AG08395 (cell line): ENCODE results near the gene DHRS11.

Source experiments
- DNase-seq: peaks from one replicate; pipeline ENCODE4 v3.0.0; 2012; ENCODE audit warnings: mixed read lengths, low spot score

The DHRS11 gene, protein sequence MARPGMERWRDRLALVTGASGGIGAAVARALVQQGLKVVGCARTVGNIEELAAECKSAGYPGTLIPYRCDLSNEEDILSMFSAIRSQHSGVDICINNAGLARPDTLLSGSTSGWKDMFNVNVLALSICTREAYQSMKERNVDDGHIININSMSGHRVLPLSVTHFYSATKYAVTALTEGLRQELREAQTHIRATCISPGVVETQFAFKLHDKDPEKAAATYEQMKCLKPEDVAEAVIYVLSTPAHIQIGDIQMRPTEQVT

GRCh38 chr17:36591434-36592315 lies at the start of gene DHRS11:
TSS of gene DHRS11 (plus strand) at chr17:36591879. CDS start at chr17:36592010, 131 bp downstream.
- peak; percentile 96 for DNase-seq

- DNase-seq, result no peak
Measured at GRCh38 chr17:36542755-36543154, 48.9 kb upstream of the DHRS11 start.

DNA sequence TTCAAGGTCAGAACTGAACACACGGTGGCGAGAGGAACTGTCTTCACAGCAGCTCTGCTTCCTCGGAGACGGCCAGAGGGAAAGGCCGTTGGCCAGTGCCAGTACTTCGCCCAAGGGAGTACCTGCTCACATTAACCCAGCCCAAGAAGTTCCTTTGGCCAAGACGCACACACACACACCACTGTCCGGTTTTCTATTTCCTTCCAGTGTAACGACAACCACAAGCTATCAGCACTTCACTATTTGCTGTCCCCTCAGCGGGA lies 47.7 kb upstream of the DHRS11 start:
- peak; percentile 41 for DNase-seq

- peak; percentile 92 for DNase-seq
Measured at GRCh38 chr17:36544307-36545076, 47.2 kb upstream of the DHRS11 start, which contains the start of gene GGNBP2. TSS of gene GGNBP2 (plus strand) at chr17:36544919. CDS start at chr17:36545725, 806 bp downstream.

DNA sequence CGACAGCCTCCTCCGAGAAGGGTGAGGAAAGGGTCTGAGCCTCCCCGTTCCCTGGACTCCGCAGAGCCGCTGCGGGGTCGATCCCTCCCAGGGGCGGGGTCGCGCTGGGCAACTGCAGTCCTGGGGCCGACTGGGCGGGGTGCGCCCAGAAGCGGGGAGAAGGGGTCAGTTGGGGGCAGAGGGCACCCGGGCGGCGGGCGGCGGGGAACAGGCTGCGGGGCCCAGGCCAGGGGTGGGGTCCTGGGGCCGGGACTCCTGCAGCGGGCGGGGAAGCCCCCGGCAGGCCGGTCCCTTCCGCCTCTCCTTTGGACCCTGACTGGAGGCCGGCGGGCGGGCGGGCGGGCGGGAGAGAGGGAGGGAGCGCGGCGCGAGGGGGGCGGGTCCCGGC lies 46.6 kb upstream of the DHRS11 start:
- DNase-seq, result no peak

DNA sequence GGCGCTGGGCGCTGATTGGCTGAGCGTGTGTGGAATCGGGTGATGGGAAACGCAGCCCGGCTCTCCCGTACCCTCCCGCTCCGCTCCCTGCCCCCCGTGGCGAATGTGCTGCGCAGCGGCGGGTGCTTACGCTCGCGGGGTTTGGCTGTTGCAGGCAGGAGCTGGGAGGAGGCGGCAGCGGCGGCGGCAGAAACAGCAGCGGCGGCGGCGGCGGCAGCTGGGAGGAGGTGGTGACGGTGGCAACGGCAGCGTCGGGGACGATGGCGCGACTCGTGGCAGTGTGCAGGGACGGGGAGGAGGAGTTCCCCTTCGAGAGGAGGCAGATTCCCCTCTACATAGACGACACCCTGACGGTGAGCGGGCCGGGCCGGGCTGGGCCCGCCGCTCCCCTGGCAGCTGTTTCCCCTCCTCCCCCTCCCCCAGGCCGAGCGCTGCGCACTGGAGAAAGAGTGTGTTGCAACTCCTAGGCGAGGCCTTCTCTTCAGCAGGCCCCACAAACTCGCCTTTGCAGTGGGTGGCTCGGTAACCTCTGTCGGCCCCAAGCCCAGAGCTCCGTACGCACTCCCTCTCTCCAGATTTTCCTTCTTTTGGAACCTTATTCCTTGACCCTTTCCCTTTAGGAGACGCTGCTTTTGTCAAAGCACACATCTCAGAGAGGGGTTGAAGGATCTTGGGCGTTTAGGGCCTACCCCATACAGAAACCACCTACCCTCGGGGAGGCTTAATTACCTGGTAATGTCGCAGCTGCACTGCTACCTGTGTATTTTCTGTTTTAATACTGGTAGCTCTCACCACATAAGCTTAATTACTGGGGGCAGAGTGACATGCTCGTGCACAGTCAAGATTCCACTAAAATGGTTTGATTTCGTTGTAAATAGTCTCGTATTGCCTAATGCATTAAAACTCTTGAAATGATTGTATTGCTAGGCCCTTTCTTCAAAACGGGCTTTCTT lies 45.9 kb upstream of the DHRS11 start:
- peak; percentile 98 for DNase-seq

DNA sequence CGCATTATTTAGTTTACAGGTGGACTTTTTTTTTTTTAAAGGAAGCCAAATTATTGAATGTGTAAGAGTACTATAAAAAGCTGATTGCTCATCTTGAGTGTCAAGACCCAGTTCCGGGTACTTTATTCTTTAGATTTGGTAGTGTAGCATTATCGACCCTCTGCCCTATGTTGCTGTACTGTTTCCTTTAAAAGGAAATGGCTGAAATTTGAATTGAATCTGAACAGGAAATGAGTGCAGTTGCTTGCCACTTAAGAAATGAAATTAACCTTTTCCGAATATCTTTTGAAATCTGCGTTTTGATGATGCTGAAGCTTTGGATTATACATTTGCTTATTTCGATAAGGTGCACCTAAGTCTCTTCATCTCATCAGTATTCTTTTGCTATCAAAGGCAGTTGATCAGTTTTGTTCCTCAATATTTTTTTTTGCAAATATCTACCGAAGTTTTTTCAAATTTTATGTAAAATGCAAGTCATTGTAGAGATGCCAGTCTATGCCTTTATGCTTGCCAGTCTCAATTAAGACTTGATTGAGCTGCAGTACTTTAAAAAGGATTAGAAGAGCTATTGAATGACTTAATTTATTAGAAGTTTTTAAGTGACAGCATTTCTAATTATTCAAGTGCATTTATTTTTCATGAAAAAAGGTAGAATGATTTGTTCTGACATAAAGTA lies 45.1 kb upstream of the DHRS11 start:
- no peak for DNase-seq

DNA sequence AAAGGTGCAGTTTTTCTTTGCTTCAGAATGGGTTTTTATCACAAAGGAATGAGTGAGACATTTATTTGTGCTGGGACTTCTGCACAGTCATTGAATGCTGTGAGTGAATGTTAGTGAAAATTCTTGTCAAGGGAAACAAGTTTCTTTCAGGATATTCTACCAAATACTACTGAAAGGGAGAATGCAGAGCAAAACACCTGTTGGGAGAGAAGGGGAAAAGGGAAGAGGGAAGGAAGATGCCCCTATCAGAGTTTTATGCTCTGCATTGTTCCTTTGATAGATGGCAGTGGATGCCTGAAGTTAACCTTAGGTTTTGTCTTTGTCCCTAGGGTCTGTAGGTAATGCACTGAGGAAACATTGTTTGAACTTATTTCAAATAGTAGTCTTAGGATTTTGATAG lies 43.9 kb upstream of the DHRS11 start:
- no peak for DNase-seq

GRCh38 chr17:36550491-36551417 lies 40.9 kb upstream of the DHRS11 start:
- DNase-seq, result no peak

DNA sequence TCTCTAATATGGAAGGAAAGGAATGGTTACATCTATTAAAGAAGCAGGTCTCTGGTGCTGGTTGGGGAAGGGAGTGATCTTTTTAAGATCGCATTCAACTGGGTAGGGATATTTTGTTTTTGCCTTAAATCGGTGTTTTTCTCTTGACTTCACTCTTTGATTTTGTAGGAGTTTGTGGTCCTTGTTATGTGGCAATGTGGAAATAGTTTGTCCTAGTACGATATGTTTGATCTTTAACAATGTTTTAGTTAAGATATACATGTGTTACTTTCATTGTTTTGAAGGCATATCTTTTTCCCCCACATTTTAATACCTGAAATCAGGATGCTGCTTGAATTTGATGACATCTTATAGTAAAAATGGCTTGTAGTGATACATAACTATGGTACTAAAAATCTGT lies 38.2 kb upstream of the DHRS11 start:
- no peak for DNase-seq

GRCh38 chr17:36566081-36566480 lies 25.6 kb upstream of the DHRS11 start:
- DNase-seq, result no peak

DNA sequence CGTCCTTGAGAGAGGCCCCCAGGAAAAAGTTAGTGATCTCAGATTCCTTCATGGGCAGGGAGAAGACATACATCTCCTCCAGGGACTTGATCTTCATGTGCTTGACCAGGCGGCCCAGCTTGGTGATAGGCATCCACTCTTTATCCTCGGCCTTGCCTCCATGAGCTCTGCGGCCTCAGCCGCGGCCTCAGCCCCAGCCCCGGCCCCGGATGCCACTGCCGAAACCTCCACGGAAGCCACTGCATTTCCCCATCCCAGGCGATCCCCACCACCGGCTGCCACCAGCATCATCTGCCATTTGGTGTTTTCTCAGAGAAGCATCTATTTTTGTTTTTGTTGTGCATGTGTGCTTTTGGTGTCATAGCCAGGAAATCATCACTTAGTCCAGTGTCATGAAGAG lies 16.7 kb upstream of the DHRS11 start:
- DNase-seq, result no peak

DNA sequence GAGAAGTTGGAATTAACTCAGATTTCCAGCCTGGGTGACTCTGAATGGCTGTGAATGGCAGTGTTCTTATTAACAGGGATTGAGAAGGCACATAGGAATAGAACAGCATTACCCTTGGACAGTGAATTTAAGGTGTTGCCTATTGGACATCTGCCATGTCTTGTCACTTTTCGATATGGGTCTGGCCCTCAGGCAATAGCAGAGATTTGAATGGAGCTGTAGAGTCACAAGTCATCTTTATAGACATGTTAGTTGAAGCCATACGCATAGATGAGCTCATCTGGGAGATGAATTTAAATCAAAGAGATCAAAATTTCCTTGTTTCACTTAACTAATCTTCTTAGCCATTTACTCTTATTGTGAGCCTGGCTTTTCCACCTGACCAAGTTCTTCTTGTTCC lies 14.9 kb upstream of the DHRS11 start:
- DNase-seq, result no peak

DNA sequence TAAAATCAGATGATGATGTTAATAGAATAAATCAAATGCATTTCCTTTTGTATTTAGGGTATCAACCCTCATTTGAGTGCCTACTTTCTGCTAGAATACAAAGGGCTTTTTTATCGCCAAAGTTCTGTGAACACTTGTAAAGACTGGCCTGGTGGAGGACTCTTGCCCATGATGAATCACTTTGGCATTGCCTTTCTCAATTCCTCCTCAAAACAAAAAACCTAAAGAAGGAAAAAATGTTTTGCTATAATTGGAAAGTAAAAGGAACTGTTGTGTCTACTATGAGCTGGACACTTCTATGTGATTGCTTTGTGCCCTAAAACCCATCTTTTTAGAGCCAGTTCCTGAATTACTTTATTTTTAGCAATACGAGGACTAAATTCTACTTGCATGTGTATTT lies 13.0 kb upstream of the DHRS11 start:
- no peak for DNase-seq

DNA sequence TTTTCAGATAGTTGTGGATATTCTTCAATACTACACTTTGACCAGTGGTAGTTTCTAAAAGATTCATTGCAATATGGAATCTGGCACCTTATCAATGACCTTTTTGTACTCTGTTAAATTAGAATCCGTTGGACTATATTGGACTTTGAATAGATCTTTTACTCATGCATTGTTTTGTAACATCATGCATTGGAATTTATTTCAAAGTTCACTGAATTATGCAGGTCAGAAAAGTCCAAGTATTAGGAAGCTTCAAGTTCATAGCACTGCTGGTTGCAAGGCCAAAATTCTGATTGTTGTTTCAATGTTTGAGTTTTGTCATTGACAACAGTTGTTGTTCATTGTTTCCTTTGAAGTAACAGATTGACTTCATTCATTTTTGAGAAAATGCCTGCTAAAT lies 7.9 kb upstream of the DHRS11 start:
- no peak for DNase-seq

DNA sequence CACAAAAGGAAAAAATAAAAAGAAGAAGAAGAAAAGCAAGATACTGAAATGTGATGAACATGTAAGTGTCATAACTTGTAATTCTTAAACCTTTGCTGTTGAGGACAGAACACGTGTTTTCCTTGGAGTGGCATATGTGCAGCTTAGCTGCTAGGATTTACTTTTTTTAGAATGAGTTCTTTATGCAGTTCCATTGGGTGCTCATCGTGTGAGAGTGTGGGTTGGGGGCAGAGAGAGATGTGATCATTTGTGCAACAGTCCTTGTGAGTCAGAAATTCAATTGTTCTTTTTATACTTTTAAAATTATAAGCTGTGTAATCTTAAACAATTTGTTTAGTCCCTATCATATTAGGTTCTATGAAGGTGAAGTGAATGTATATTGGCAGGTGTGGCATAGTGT lies 5.5 kb upstream of the DHRS11 start:
- DNase-seq, result no peak

GRCh38 chr17:36590082-36590481 lies 1.6 kb upstream of the DHRS11 start:
- no peak for DNase-seq

DNA sequence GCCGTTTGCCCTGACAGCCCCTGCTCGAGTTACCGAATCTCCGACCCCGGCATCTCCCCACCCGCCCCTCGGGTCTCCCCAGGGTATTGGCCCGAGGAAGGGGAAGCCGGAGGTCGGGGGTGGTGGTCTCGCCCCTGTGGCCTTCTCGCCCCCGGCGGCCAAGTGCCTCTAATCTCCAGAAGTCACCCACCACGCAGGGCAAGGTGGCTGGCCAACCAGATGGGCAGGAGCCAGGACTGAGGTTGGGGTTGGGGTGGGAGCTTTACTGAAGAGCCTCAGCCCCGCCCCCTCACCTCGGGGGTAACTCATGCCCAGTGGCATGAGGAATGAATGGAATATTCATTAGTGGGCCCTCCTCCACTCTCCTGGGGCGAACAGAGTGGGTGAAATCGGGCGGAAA lies 637 bp downstream of the DHRS11 start:
- no peak for DNase-seq

GRCh38 chr17:36592716-36593321 lies 1.1 kb downstream of the DHRS11 start:
- DNase-seq, result no peak
